SK-N-SH treated with all-trans-retinoic acid at 6 μM for 48 hours (cell line): ENCODE results near the gene KIZ.

Experiments
- OSR1 ChIP-seq: fragments of 250-450 bp; sonication (Bioruptor Pico); IDR thresholded peaks from 2 replicates; pipeline ENCODE4 v1.8.0; 2022; ENCODE audit warnings: moderate library complexity, mild to moderate bottlenecking, inconsistent platforms
- RARB ChIP-seq: fragments of 250-450 bp; sonication (Bioruptor Pico); IDR thresholded peaks from 2 replicates; pipeline ENCODE4 v1.8.0; 2021; ENCODE audit warnings: mild to moderate bottlenecking, moderate library complexity
- TOX ChIP-seq: fragments of 250-450 bp; sonication (Bioruptor Pico); IDR thresholded peaks from 2 replicates; pipeline ENCODE4 v1.8.0; 2021; ENCODE audit warnings: mild to moderate bottlenecking, moderate library complexity, borderline replicate concordance
- ZNF70 ChIP-seq: fragments of 450-650 bp; formaldehyde crosslinking; IDR thresholded peaks from 2 replicates; pipeline ENCODE4 v1.5.0; 2020; ENCODE audit warnings: mild to moderate bottlenecking, moderate library complexity

DNA sequence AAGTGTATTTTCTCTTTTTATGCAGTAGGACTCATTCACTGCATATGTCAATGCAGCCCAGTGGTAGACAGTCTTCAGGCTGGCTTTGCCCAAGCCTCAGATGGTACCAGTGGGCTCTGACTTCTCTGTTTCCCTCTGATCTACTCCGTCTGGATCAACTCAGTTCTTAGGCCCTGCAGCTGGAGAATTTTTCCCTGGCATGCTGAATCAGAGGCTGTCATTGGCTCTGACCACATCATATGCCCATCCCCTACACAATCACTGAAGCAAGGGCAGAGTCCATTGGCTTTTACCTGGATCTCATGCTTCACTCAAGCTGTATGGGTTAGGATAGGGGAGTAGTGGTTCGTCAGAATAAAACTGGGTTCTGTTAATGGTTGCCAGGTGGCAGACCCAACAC, 57.8 kb downstream of the KIZ start:
- TF ChIP-seq TOX (CRISPR knock-in tag): no peak
- TF ChIP-seq RARB (CRISPR knock-in tag): no peak
- no peak for TF ChIP-seq ZNF70 (CRISPR knock-in tag)
- TF ChIP-seq OSR1: no peak
